Endothelial cell of umbilical vein (primary cell): ENCODE measurements around the gene RET. TPM values are rescaled to one million over a fixed set of nuclear protein-coding genes. Genes with fewer than 3 reads are reported as not detected.

Experiments used
- BruUV-seq: library from RNA; stranded (reverse); fragments of 400-500 nt; replicated peaks from 2 replicates; lab custom pipeline; 2021; lab: Mats Ljungman, UMichigan
- CTCF ChIA-PET: fragments of 300-600, 350-600 bp; sonication (Branson Sonifier 250); formaldehyde crosslinking; loops from one replicate; lab custom pipeline; 2021; ENCODE audit warnings: antibody characterized with exemption, inconsistent platforms; lab: Charles Lee
- POLR2A ChIA-PET: fragments of 300-600, 350-600 bp; sonication (Branson Sonifier 250); formaldehyde crosslinking; loops from one replicate; lab custom pipeline; 2021; ENCODE audit warnings: antibody characterized with exemption, inconsistent platforms; lab: Charles Lee
- DNase-seq: peaks from one replicate; pipeline ENCODE4 v3.0.0-alpha.2; 2011; ENCODE audit warnings: low read depth, low spot score
- FAIRE-seq: peaks from 2 replicates; lab custom pipeline; 2011; peaks lifted over from hg19 to GRCh38; lab: Jason Lieb, UNC
- H2AFZ ChIP-seq: 2 replicates; pipeline ENCODE4 v1.6.0; 2012; ENCODE audit warnings: low read depth, low read length, control low read depth, inconsistent platforms
- H3K27ac ChIP-seq: 2 replicates; pipeline ENCODE4 v1.5.1; 2011; ENCODE audit warnings: low read depth, mild to moderate bottlenecking, control low read depth, low read length, moderate library complexity; ENCODE audit not compliant: insufficient read depth
- H3K27me3 ChIP-seq, 2 experiments: 2 replicates each; pipeline versions ENCODE4 v1.6.0 to v1.6.1; 2011; ENCODE audit warnings: low read length in 2 of 2, mixed read lengths in 1 of 2; ENCODE audit not compliant: control insufficient read depth in 2 of 2, insufficient read depth in 2 of 2
- H3K36me3 ChIP-seq, 2 experiments: 2 replicates in 1 of 2; 3 replicates in 1 of 2; pipeline ENCODE4 v1.5.1; 2011; ENCODE audit warnings: low read length in 2 of 2, mild to moderate bottlenecking in 1 of 2, moderate library complexity in 1 of 2; ENCODE audit not compliant: control insufficient read depth in 2 of 2, insufficient read depth in 2 of 2; ENCODE audit errors: extremely low read depth in 1 of 2
- H3K4me1 ChIP-seq: 3 replicates; pipeline ENCODE4 v1.5.1; 2011; ENCODE audit warnings: mild to moderate bottlenecking, low read length; ENCODE audit not compliant: control insufficient read depth, insufficient read depth; ENCODE audit errors: extremely low read depth
- H3K4me2 ChIP-seq: 2 replicates; pipeline ENCODE4 v1.6.1; 2011; ENCODE audit warnings: low read length, control low read depth, mixed read lengths; ENCODE audit not compliant: insufficient read depth
- H3K4me3 ChIP-seq, 3 experiments: fragments of 200-600 bp in 1 of 3; sonication (generic), shearing (Covaris generic) in 1 of 3; replicated peaks in 1 of 3; 2 replicates each; pipeline ENCODE4 v1.5.1; 2011 to 2016; ENCODE audit warnings: control low read depth in 3 of 3, low read length in 3 of 3, mild to moderate bottlenecking in 2 of 3, inconsistent platforms in 1 of 3, low read depth in 1 of 3, moderate library complexity in 1 of 3; ENCODE audit not compliant: insufficient read depth in 1 of 3
- H3K79me2 ChIP-seq: 2 replicates; pipeline ENCODE4 v1.6.0; 2012; ENCODE audit warnings: low read length, inconsistent platforms; ENCODE audit not compliant: control insufficient read depth, insufficient read depth
- H3K9ac ChIP-seq: replicated peaks from 2 replicates; pipeline ENCODE3; 2011; ENCODE audit warnings: low read length, control low read depth; ENCODE audit not compliant: insufficient read depth; ENCODE audit errors: extremely low read depth
- H3K9me1 ChIP-seq: replicated peaks from 3 replicates; pipeline ENCODE4 v1.6.0; 2011; ENCODE audit warnings: mild to moderate bottlenecking, low read length; ENCODE audit not compliant: control insufficient read depth, insufficient read depth; ENCODE audit errors: extremely low read depth
- H3K9me3 ChIP-seq: replicated peaks from 2 replicates; pipeline ENCODE4 v1.5.1; 2012; ENCODE audit warnings: low read length, inconsistent platforms; ENCODE audit not compliant: control insufficient read depth, insufficient read depth
- H4K20me1 ChIP-seq: replicated peaks from 2 replicates; pipeline ENCODE3; 2011; ENCODE audit warnings: mild to moderate bottlenecking, low read length; ENCODE audit not compliant: control insufficient read depth, insufficient read depth; ENCODE audit errors: extremely low read depth
- EZH2 ChIP-seq: IDR thresholded peaks from 2 replicates; pipeline ENCODE4 v1.6.1; 2012; ENCODE audit warnings: borderline replicate concordance, low read depth, mild to moderate bottlenecking, moderate library complexity, low read length, inconsistent platforms; ENCODE audit not compliant: severe bottlenecking
- FOS ChIP-seq: IDR thresholded peaks from 2 replicates; pipeline ENCODE4 v1.6.1; 2011; ENCODE audit warnings: mild to moderate bottlenecking, low read length, moderate library complexity, borderline replicate concordance; ENCODE audit not compliant: insufficient read depth
- GATA2 ChIP-seq: IDR thresholded peaks from 2 replicates; pipeline ENCODE4 v1.7.0; 2011; ENCODE audit warnings: low read depth, mild to moderate bottlenecking, moderate library complexity, mixed read lengths, low read length; ENCODE audit not compliant: insufficient read length, insufficient read depth
- JUN ChIP-seq: IDR thresholded peaks from 2 replicates; pipeline ENCODE4 v1.6.1; 2011; ENCODE audit warnings: borderline replicate concordance, low read depth; ENCODE audit not compliant: insufficient read length, insufficient read depth
- MYC ChIP-seq: IDR thresholded peaks from one replicate; pipeline ENCODE4 v1.6.1; 2011; ENCODE audit warnings: mild to moderate bottlenecking, low read depth, low read length
- POLR2A ChIP-seq: IDR thresholded peaks from 2 replicates; pipeline ENCODE4 v1.6.1; 2012; ENCODE audit warnings: low read depth, mild to moderate bottlenecking, control low read depth, low read length
- POLR2AphosphoS5 ChIP-seq: IDR thresholded peaks from 2 replicates; pipeline ENCODE4 v1.6.1; 2012; ENCODE audit warnings: low read depth, mild to moderate bottlenecking, control low read depth, low read length, moderate library complexity; ENCODE audit not compliant: insufficient read depth
- dilution Hi-C: fragments of 300-500 bp; cut with MboI; formaldehyde crosslinking; loops from one replicate; pipeline ENCODE4 v1.15.0; 2019; ENCODE audit warnings: low sequenced_read_pairs; ENCODE audit not compliant: extremely low pct_ligation_motif_present
- intact Hi-C: fragments of 100-400 bp; cut with micrococcal nuclease; formaldehyde crosslinking; loops from one replicate; pipeline ENCODE4 v1.10.0; 2022
- polyA plus RNA-seq, 4 experiments: library from polyadenylated mRNA; depleted of rRNA in 3 of 4; stranded (reverse) in 3 of 4; unstranded in 1 of 4; fragments of >200 nt; gene quantifications; 2 replicates each; pipeline versions ENCODE4 v1.2.1 to v1.2.3, GENCODE V29; 2011 to 2012; ENCODE audit warnings: missing spikeins in 1 of 4
- total RNA-seq: library from RNA; stranded (reverse); gene quantifications from 2 replicates; pipeline ENCODE4 v1.2.3, GENCODE V29; 2021
- TF ChIP-seq, protein P1 (sequence below), 2 donors: IDR thresholded peaks; 1 replicate in 1 of 2; 2 replicates in 1 of 2; pipeline ENCODE4 v1.5.1; 2011; ENCODE audit warnings: low read length in 2 of 2, mild to moderate bottlenecking in 2 of 2, moderate library complexity in 2 of 2, control low read depth in 1 of 2, inconsistent platforms in 1 of 2, low read depth in 1 of 2; ENCODE audit not compliant: insufficient read depth in 1 of 2; ENCODE audit errors: extremely low read depth in 1 of 2
- TF ChIP-seq, protein P2 (sequence below): IDR thresholded peaks from 2 replicates; pipeline ENCODE4 v1.6.1; 2011; ENCODE audit not compliant: insufficient read depth, insufficient read length

The RET gene
- total and polyA plus RNA-seq, 2 donors (not counting 3 experiments of a cell fraction or from before 2014, with no cell fraction given), result 0.04 to 0.22 TPM

DNA sequence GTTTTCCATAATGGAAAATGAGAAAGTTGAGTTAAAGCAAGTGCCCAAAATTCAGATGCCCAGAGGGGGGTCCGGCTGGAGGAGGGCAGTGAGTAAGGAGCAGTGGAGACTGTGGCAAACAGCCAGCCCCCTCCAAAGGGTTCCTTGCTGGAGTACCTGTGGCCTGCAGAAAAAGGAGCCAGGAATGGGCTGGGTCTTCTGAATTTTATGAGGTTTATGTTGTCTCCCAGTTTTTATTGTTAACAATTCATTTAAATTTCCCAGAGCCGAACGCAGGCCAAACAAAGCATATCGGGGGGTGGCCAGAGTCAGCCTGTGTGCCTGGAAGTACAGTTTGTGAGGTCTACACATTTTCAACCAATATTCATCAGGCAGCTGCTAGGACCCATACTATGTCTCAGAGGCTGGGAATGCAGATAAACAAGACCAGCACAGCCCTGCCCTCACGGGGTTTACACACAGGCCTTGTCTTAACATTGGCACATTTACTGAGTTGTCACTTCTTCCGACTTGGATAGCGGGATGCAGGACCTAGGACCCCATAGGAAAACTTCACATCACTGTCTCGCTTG is 48.5 kb downstream of the RET start:
- Histone ChIP-seq H3K9me3 (no peaks in the 10 kb centered on the region), H3K9me1 (no peaks in the 10 kb centered on the region), H3K4me3 (no peak overlapping the region), H3K27ac (no peak overlapping the region), H2AFZ (no peak overlapping the region), H3K27me3 (peaks cover under 1 to 2% of the 10 kb centered on the region in 2 experiments), H3K4me2 (no peak overlapping the region), H3K36me3 (no peaks in the 10 kb centered on the region), H4K20me1 (no peaks in the 10 kb centered on the region), H3K79me2 (no peaks in the 10 kb centered on the region), H3K4me1 (peaks cover 6% of the 10 kb centered on the region), H3K9ac (no peak overlapping the region)
- FAIRE-seq (no peak), DNase-seq (no peak)
- ChIA-PET POLR2A (no interaction called here), CTCF (no interaction called here)
- dilution Hi-C loops, result no loop called here
- intact Hi-C loops, result no loop called here
- no TSS peak for BruUV-seq
- TF ChIP-seq FOS (no peak), POLR2A (no peak), EZH2 (no peak), GATA2 (no peak), MYC (no peak), JUN (no peak), POLR2AphosphoS5 (no peak)
- TF ChIP-seq, protein P1, sequence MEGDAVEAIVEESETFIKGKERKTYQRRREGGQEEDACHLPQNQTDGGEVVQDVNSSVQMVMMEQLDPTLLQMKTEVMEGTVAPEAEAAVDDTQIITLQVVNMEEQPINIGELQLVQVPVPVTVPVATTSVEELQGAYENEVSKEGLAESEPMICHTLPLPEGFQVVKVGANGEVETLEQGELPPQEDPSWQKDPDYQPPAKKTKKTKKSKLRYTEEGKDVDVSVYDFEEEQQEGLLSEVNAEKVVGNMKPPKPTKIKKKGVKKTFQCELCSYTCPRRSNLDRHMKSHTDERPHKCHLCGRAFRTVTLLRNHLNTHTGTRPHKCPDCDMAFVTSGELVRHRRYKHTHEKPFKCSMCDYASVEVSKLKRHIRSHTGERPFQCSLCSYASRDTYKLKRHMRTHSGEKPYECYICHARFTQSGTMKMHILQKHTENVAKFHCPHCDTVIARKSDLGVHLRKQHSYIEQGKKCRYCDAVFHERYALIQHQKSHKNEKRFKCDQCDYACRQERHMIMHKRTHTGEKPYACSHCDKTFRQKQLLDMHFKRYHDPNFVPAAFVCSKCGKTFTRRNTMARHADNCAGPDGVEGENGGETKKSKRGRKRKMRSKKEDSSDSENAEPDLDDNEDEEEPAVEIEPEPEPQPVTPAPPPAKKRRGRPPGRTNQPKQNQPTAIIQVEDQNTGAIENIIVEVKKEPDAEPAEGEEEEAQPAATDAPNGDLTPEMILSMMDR (IDR thresholded peaks at IDR 0.05; ENCODE audit: extremely low read depth in 1 of 2, insufficient read depth in 1 of 2, low read depth in 1 of 2, low read length in 2 of 2), result no peak
- TF ChIP-seq, protein P2, sequence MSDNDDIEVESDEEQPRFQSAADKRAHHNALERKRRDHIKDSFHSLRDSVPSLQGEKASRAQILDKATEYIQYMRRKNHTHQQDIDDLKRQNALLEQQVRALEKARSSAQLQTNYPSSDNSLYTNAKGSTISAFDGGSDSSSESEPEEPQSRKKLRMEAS, result no peak
